ENCODE measurements around the gene GOLT1A. TPM values are rescaled to one million over a fixed set of nuclear protein-coding genes. Genes with fewer than 3 reads are reported as not detected.
A peak's percentile ranks its signal among the peaks of the same experiment; 100 is the strongest.

Gene GOLT1A
- polyA plus RNA-seq, 3 donors: not detected

GRCh38 chr1:204258213-204259115 lies 44.7 kb upstream of the GOLT1A start:
- intact Hi-C loops (cut with micrococcal nuclease): loop anchor here in 1 of 2 donors (1.0 kb wide), 1 partner anchor 105 kb away; no protein-coding TSS in a partner anchor
- H3K36me3 Mint-ChIP-seq: no peaks in the 10 kb centered on the region
- H4K20me1 ChIP-seq (ENCODE audit: insufficient read depth, low read length): no peaks in the 10 kb centered on the region
- H3K9me3 Mint-ChIP-seq: no peaks in the 10 kb centered on the region
- H2AFZ ChIP-seq (ENCODE audit: insufficient read depth, low read depth, low read length, poor library complexity, severe bottlenecking): no peak overlapping the region
- no peak overlapping the region for H3K9ac ChIP-seq (ENCODE audit: insufficient read depth, low read length, poor library complexity, severe bottlenecking)
- H3K27ac ChIP-seq (ENCODE audit: low read depth in 1 of 2, low read length in 2 of 2): no peak overlapping the region
- no peaks in the 10 kb centered on the region for H3K27me3 ChIP-seq (ENCODE audit: control insufficient read depth in 2 of 2, insufficient read depth in 2 of 2, low read length in 2 of 2)
- peaks cover 0 to 5% (median 2%) of the 10 kb centered on the region in 3 donors for H3K27me3 Mint-ChIP-seq (ENCODE audit: low read depth in 3 of 3)
- H3K4me3 Mint-ChIP-seq: no peak overlapping the region
- H3K4me1 Mint-ChIP-seq: peaks cover 17% of the 10 kb centered on the region
- H3K4me1 ChIP-seq (ENCODE audit: control insufficient read depth in 1 of 2, insufficient read depth in 2 of 2, low read length in 2 of 2): peaks cover 12% of the 10 kb centered on the region in 2 donors
- H3K36me3 ChIP-seq (replicated peaks in 1 of 2; ENCODE audit: control insufficient read depth in 1 of 2, insufficient read depth in 2 of 2, low read length in 2 of 2): no peaks in the 10 kb centered on the region
- H3K4me2 ChIP-seq (replicated peaks; ENCODE audit: extremely low read depth, low read length, poor library complexity, severe bottlenecking): no peak overlapping the region
- H3K4me3 ChIP-seq (replicated peaks in 1 of 3; ENCODE audit: low read depth in 2 of 3, low read length in 3 of 3): no peak overlapping the region
- no peak overlapping the region for H3K27ac Mint-ChIP-seq
- peak; percentile 75 for TF ChIP-seq CTCF (IDR thresholded peaks at IDR 0.05)
- no peaks in the 10 kb centered on the region for H3K79me2 ChIP-seq (ENCODE audit: insufficient read depth, low read length)
- DNase-seq: peak; percentile 5 to 27 (median 26)
- no peaks in the 10 kb centered on the region for H3K9me3 ChIP-seq (replicated peaks in 1 of 2; ENCODE audit: control insufficient read depth in 1 of 2, insufficient read depth in 1 of 2, low read length in 2 of 2)
- 60% methylated on average over 5 of the region's 7 CpGs for WGBS (ENCODE audit: insufficient coverage)

- Histone ChIP-seq H3K27me3 (ENCODE audit: control insufficient read depth in 2 of 2, insufficient read depth in 2 of 2, low read length in 2 of 2) (no peaks in the 10 kb centered on the region), H3K4me1 (ENCODE audit: control insufficient read depth in 1 of 2, insufficient read depth in 2 of 2, low read length in 2 of 2) (peaks cover 12% of the 10 kb centered on the region in 2 donors), H3K79me2 (ENCODE audit: insufficient read depth, low read length) (no peaks in the 10 kb centered on the region), H3K36me3 (replicated peaks in 1 of 2; ENCODE audit: control insufficient read depth in 1 of 2, insufficient read depth in 2 of 2, low read length in 2 of 2) (no peaks in the 10 kb centered on the region), H3K9ac (ENCODE audit: insufficient read depth, low read length, poor library complexity, severe bottlenecking) (no peak overlapping the region), H3K27ac (ENCODE audit: low read depth in 1 of 2, low read length in 2 of 2) (no peak overlapping the region), H3K4me2 (replicated peaks; ENCODE audit: extremely low read depth, low read length, poor library complexity, severe bottlenecking) (no peak overlapping the region), H4K20me1 (ENCODE audit: insufficient read depth, low read length) (no peaks in the 10 kb centered on the region), H3K4me3 (replicated peaks in 1 of 3; ENCODE audit: low read depth in 2 of 3, low read length in 3 of 3) (no peak overlapping the region), H2AFZ (ENCODE audit: insufficient read depth, low read depth, low read length, poor library complexity, severe bottlenecking) (no peak overlapping the region), H3K9me3 (replicated peaks in 1 of 2; ENCODE audit: control insufficient read depth in 1 of 2, insufficient read depth in 1 of 2, low read length in 2 of 2) (no peaks in the 10 kb centered on the region)
- H3K4me1 Mint-ChIP-seq: peaks cover 17% of the 10 kb centered on the region
- TF ChIP-seq CTCF (IDR thresholded peaks at IDR 0.05): no peak
- H3K4me3 Mint-ChIP-seq: no peak overlapping the region
- 94% methylated on average over 22 of the region's 24 CpGs for WGBS (ENCODE audit: insufficient coverage)
- no peak for DNase-seq
- no peaks in the 10 kb centered on the region for H3K9me3 Mint-ChIP-seq
- H3K36me3 Mint-ChIP-seq: no peaks in the 10 kb centered on the region
- intact Hi-C loops (cut with micrococcal nuclease): no loop called here
- H3K27ac Mint-ChIP-seq: peak overlapping the region in 1 of 7 donors; percentile 26
- peaks cover 0 to 5% (median 2%) of the 10 kb centered on the region in 3 donors for H3K27me3 Mint-ChIP-seq (ENCODE audit: low read depth in 3 of 3)
These were observed 43.7 kb upstream of the GOLT1A start for GRCh38 chr1:204257446-204257845.
